ENCODE results near the gene TPGS1.

DNA sequence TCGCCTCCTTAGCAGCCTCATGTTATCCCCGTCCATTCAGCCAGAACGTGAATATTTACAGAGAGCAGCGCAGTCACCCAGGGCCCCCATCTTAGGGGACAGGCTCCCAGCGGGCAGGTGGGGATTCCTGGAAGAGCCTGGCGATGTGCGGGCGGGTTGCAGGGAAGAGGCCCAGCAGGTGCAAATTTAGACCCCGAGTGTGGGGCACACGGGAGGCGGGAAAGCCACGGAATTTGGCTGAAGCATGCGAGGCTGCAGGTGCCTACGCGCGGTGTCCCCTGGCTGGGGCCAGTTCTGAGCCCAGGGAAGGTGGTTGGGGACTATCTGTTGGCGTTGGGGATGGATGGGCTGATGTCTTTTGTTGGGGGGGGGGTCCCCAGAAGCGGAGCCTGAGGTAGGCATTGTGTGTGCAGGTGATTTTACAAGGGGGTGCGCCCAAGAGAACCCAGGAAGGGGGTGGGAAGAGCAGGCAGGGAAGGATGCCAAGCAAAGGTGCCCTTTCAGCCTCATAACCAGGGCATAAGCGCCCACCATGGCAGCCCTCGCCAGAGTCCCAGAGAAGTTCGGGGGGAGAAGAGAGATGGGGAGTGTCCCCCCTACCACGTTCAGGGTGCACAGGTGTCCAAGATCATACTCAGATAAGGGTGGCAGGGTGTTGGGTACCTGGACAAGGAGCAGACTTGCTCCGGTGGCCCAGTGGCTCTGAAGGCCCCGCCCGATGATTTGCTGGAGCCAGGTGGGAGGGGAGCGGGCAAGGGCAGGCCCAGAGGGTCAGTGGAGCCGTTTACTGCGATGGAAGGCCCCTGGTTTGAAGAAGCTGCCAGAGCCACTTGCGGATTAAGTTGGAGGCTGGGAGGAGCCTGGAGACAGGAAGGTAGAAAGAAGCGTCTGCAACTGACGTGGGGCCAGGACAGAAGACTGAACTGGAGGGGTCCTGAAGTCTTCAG is 1.2 kb downstream of the TPGS1 start:
- TF ChIP-seq, protein P1, sequence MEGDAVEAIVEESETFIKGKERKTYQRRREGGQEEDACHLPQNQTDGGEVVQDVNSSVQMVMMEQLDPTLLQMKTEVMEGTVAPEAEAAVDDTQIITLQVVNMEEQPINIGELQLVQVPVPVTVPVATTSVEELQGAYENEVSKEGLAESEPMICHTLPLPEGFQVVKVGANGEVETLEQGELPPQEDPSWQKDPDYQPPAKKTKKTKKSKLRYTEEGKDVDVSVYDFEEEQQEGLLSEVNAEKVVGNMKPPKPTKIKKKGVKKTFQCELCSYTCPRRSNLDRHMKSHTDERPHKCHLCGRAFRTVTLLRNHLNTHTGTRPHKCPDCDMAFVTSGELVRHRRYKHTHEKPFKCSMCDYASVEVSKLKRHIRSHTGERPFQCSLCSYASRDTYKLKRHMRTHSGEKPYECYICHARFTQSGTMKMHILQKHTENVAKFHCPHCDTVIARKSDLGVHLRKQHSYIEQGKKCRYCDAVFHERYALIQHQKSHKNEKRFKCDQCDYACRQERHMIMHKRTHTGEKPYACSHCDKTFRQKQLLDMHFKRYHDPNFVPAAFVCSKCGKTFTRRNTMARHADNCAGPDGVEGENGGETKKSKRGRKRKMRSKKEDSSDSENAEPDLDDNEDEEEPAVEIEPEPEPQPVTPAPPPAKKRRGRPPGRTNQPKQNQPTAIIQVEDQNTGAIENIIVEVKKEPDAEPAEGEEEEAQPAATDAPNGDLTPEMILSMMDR (IDR thresholded peaks at IDR 0.05 in 8 of 11, conservative IDR thresholded peaks at IDR 0.05 in 3 of 11) = no peak
- TF ChIP-seq POLR2A (IDR thresholded peaks at IDR 0.05) = no peak
